MCF 10A (cell line): ENCODE measurements around the gene NELL1. TPM values are rescaled to one million over a fixed set of nuclear protein-coding genes. Genes with fewer than 3 reads are reported as not detected.

ENCODE experiments used
- BruUV-seq: library from RNA; stranded (reverse); fragments of 400-500 nt; replicated peaks from 2 replicates; lab custom pipeline; 2021; lab: Mats Ljungman, UMichigan
- CTCF ChIA-PET: fragments of 300-600 bp; sonication (Branson Sonifier 250); formaldehyde crosslinking; extraction: SDS; loops from one replicate; lab custom pipeline; 2021; ENCODE audit warnings: antibody characterized with exemption, inconsistent platforms; lab: Yijun Ruan, JAX
- POLR2A ChIA-PET: fragments of 300-600, 350-650 bp; sonication (Branson Sonifier 250); formaldehyde crosslinking; extraction: SDS; loops from one replicate; lab custom pipeline; 2020; ENCODE audit warnings: antibody characterized with exemption, inconsistent platforms; lab: Yijun Ruan, JAX
- DNase-seq: peaks from one replicate; pipeline ENCODE4 v3.0.0-alpha.2; 2018; ENCODE audit not compliant: unreplicated experiment
- H3K27ac Mint-ChIP-seq: one replicate; pipeline ENCODE4 v1.8.0; 2022; ENCODE audit warnings: mild to moderate bottlenecking, low read depth, mixed read lengths; ENCODE audit not compliant: unreplicated experiment
- H3K27me3 Mint-ChIP-seq: one replicate; pipeline ENCODE4 v1.8.0; 2022; ENCODE audit warnings: mixed read lengths; ENCODE audit not compliant: insufficient read depth, unreplicated experiment
- H3K36me3 Mint-ChIP-seq: one replicate; pipeline ENCODE4 v1.8.0; 2022; ENCODE audit warnings: mild to moderate bottlenecking, moderate library complexity, mixed read lengths; ENCODE audit not compliant: insufficient read depth, unreplicated experiment
- H3K4me1 Mint-ChIP-seq: one replicate; pipeline ENCODE4 v1.8.0; 2022; ENCODE audit warnings: mixed read lengths; ENCODE audit not compliant: insufficient read depth, unreplicated experiment
- H3K4me3 Mint-ChIP-seq: one replicate; pipeline ENCODE4 v1.8.0; 2022; ENCODE audit warnings: mild to moderate bottlenecking, moderate library complexity, mixed read lengths; ENCODE audit not compliant: unreplicated experiment
- H3K9me3 Mint-ChIP-seq: one replicate; pipeline ENCODE4 v1.8.0; 2022; ENCODE audit warnings: mixed read lengths; ENCODE audit not compliant: unreplicated experiment
- intact Hi-C: fragments of 100-400 bp; cut with micrococcal nuclease; formaldehyde crosslinking; loops from 2 replicates; pipeline ENCODE4 v1.14.1; 2022
- total RNA-seq: library from RNA; stranded (reverse); gene quantifications from 2 replicates; pipeline ENCODE4 v1.2.3, GENCODE V29; 2022
- TF ChIP-seq, protein P1 (sequence below): fragments of 200-600 bp; IDR thresholded peaks from one replicate; pipeline ENCODE4 v1.8.0; 2022; ENCODE audit warnings: antibody characterized with exemption, mild to moderate bottlenecking; ENCODE audit not compliant: unreplicated experiment

The NELL1 gene
- total RNA-seq, 1 experiment from 2014 or later, result not detected

DNA sequence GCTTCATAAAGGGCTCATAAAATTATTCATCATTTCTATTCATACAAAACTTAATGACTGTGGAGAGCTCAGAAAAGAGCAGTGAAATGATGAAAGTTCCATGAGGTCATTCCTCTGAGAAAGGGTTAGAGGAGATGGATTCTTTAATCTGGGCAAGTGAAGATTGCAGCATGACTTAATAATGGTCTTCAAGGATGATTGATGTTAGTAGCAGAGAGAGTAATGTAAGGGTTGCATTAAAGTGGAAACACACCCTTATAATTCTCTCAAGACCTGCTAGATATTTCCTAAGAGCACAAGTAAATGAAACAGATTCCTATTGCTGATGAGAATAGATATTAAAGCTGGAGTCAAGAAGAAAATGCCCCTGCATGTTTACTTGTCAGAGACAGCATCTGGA, 811.9 kb downstream of the NELL1 start:
- CTCF ChIA-PET, result no interaction called here
- no peaks in the 10 kb centered on the region for H3K27me3 Mint-ChIP-seq

DNA sequence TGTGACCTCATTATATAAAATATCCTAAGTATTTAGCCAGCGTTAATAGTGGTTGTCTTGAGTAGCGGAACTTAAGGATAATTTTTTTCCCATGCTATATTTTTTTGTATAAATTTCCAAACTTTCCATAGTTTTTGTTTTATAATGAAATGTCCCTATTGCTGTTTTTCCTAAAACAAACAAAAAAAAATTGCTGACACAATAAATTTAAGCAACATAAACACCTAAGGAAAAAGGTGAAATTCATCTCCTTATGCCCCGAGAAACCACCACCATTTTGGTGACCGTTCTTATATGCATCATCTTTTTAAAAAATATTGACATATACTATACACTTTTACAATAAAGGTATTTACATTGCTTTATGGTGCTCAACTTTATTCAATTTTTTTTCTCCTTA, 814.7 kb downstream of the NELL1 start:
- H3K27ac Mint-ChIP-seq, result no peak overlapping the region
- BruUV-seq, result no TSS peak
- no peak for DNase-seq
- intact Hi-C loops, result no loop called here
- no peaks in the 10 kb centered on the region for H3K36me3 Mint-ChIP-seq
- peaks cover 50% of the 10 kb centered on the region for H3K9me3 Mint-ChIP-seq
- no peaks in the 10 kb centered on the region for H3K27me3 Mint-ChIP-seq
- no peaks in the 10 kb centered on the region for H3K4me1 Mint-ChIP-seq
- ChIA-PET POLR2A (no interaction called here), CTCF (no interaction called here)
- TF ChIP-seq, protein P1, sequence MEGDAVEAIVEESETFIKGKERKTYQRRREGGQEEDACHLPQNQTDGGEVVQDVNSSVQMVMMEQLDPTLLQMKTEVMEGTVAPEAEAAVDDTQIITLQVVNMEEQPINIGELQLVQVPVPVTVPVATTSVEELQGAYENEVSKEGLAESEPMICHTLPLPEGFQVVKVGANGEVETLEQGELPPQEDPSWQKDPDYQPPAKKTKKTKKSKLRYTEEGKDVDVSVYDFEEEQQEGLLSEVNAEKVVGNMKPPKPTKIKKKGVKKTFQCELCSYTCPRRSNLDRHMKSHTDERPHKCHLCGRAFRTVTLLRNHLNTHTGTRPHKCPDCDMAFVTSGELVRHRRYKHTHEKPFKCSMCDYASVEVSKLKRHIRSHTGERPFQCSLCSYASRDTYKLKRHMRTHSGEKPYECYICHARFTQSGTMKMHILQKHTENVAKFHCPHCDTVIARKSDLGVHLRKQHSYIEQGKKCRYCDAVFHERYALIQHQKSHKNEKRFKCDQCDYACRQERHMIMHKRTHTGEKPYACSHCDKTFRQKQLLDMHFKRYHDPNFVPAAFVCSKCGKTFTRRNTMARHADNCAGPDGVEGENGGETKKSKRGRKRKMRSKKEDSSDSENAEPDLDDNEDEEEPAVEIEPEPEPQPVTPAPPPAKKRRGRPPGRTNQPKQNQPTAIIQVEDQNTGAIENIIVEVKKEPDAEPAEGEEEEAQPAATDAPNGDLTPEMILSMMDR, result no peak
- H3K4me3 Mint-ChIP-seq, result no peak overlapping the region

More for the DNA sequence above, 811.9 kb downstream of the NELL1 start:
- peaks cover 49% of the 10 kb centered on the region for H3K9me3 Mint-ChIP-seq
- H3K27ac Mint-ChIP-seq, result no peak overlapping the region
- H3K4me3 Mint-ChIP-seq, result no peak overlapping the region
- intact Hi-C loops, result no loop called here
- POLR2A ChIA-PET, result no interaction called here
- TF ChIP-seq, protein P1, result no peak
- H3K4me1 Mint-ChIP-seq, result no peaks in the 10 kb centered on the region
- no peak for DNase-seq
- H3K36me3 Mint-ChIP-seq, result no peaks in the 10 kb centered on the region
- no TSS peak for BruUV-seq

GRCh38 chr11:21485006-21485405, 815.6 kb downstream of the NELL1 start:
- no TSS peak for BruUV-seq
- no peak for DNase-seq
- ChIA-PET POLR2A (no interaction called here), CTCF (interaction anchor here (0.7 kb wide), 1 partner anchor 479 kb away, joined by 3 read pairs; no protein-coding TSS in a partner anchor)
- Mint-ChIP-seq H3K27ac (no peak overlapping the region), H3K4me3 (no peak overlapping the region), H3K4me1 (no peaks in the 10 kb centered on the region), H3K27me3 (no peaks in the 10 kb centered on the region), H3K9me3 (peaks cover 50% of the 10 kb centered on the region), H3K36me3 (no peaks in the 10 kb centered on the region)
- TF ChIP-seq, protein P1, result no peak
- intact Hi-C loops, result no loop called here

- Mint-ChIP-seq H3K36me3 (no peaks in the 10 kb centered on the region), H3K4me3 (no peak overlapping the region), H3K4me1 (no peaks in the 10 kb centered on the region), H3K27me3 (no peaks in the 10 kb centered on the region), H3K9me3 (peaks cover 53% of the 10 kb centered on the region), H3K27ac (no peak overlapping the region)
- CTCF ChIA-PET, result interaction anchor here (0.7 kb wide), 1 partner anchor 478 kb away, joined by 3 read pairs; no protein-coding TSS in a partner anchor
- intact Hi-C loops, result no loop called here
- TF ChIP-seq, protein P1, result no peak
- POLR2A ChIA-PET, result no interaction called here
- BruUV-seq, result no TSS peak
- no peak for DNase-seq
These were observed 816.0 kb downstream of the NELL1 start for GRCh38 chr11:21485426-21485825.
